ENCODE data around the gene HBZ. TPM values are rescaled to one million over a fixed set of nuclear protein-coding genes. Genes with fewer than 3 reads are reported as not detected.

HBZ gene
- total and polyA plus RNA-seq, 2 of the 13 experiments (the other 11 are each of a cell fraction or from before 2014, with no cell fraction given): 0.21 TPM; not detected in 1

DNA sequence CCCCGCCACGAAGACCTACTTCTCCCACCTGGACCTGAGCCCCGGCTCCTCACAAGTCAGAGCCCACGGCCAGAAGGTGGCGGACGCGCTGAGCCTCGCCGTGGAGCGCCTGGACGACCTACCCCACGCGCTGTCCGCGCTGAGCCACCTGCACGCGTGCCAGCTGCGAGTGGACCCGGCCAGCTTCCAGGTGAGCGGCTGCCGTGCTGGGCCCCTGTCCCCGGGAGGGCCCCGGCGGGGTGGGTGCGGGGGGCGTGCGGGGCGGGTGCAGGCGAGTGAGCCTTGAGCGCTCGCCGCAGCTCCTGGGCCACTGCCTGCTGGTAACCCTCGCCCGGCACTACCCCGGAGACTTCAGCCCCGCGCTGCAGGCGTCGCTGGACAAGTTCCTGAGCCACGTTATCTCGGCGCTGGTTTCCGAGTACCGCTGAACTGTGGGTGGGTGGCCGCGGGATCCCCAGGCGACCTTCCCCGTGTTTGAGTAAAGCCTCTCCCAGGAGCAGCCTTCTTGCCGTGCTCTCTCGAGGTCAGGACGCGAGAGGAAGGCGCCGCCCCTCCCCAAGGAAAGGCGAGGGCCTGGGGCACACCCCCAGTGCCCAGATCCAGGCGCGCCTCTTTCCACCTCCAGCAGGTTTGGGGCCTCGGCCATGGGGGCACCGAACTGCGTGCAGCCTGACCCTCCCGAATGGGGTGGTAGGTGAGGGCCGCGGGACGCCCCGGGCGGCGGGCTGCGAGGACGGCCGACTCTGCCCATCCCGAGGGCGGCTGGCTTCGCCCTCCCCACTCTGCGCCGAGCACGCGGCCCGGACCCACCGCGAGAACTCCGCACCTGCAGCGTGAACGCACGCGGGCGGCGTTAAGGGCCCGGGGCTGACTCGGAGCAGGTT lies 28.5 kb downstream of the HBZ start (continued):
- TF ChIP-seq, protein P1, sequence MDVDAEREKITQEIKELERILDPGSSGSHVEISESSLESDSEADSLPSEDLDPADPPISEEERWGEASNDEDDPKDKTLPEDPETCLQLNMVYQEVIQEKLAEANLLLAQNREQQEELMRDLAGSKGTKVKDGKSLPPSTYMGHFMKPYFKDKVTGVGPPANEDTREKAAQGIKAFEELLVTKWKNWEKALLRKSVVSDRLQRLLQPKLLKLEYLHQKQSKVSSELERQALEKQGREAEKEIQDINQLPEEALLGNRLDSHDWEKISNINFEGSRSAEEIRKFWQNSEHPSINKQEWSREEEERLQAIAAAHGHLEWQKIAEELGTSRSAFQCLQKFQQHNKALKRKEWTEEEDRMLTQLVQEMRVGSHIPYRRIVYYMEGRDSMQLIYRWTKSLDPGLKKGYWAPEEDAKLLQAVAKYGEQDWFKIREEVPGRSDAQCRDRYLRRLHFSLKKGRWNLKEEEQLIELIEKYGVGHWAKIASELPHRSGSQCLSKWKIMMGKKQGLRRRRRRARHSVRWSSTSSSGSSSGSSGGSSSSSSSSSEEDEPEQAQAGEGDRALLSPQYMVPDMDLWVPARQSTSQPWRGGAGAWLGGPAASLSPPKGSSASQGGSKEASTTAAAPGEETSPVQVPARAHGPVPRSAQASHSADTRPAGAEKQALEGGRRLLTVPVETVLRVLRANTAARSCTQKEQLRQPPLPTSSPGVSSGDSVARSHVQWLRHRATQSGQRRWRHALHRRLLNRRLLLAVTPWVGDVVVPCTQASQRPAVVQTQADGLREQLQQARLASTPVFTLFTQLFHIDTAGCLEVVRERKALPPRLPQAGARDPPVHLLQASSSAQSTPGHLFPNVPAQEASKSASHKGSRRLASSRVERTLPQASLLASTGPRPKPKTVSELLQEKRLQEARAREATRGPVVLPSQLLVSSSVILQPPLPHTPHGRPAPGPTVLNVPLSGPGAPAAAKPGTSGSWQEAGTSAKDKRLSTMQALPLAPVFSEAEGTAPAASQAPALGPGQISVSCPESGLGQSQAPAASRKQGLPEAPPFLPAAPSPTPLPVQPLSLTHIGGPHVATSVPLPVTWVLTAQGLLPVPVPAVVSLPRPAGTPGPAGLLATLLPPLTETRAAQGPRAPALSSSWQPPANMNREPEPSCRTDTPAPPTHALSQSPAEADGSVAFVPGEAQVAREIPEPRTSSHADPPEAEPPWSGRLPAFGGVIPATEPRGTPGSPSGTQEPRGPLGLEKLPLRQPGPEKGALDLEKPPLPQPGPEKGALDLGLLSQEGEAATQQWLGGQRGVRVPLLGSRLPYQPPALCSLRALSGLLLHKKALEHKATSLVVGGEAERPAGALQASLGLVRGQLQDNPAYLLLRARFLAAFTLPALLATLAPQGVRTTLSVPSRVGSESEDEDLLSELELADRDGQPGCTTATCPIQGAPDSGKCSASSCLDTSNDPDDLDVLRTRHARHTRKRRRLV (CRISPR knock-in tag; IDR thresholded peaks at IDR 0.05): no peak
- TF ChIP-seq, protein P2, sequence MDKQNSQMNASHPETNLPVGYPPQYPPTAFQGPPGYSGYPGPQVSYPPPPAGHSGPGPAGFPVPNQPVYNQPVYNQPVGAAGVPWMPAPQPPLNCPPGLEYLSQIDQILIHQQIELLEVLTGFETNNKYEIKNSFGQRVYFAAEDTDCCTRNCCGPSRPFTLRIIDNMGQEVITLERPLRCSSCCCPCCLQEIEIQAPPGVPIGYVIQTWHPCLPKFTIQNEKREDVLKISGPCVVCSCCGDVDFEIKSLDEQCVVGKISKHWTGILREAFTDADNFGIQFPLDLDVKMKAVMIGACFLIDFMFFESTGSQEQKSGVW (CRISPR knock-in tag; IDR thresholded peaks at IDR 0.05; ENCODE audit: borderline replicate concordance): peak; percentile 73; the same call in 1 of the 2 replicates
- TF ChIP-seq, protein P3, sequence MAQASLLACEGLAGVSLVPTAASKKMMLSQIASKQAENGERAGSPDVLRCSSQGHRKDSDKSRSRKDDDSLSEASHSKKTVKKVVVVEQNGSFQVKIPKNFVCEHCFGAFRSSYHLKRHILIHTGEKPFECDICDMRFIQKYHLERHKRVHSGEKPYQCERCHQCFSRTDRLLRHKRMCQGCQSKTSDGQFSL (CRISPR knock-in tag; IDR thresholded peaks at IDR 0.05): peak; percentile 93
- TF ChIP-seq ZFYVE20 (CRISPR knock-in tag; IDR thresholded peaks at IDR 0.05; ENCODE audit: borderline replicate concordance, low read depth) (peak; percentile 97), SMARCC2 (IDR thresholded peaks at IDR 0.05) (no peak), ZNF260 (CRISPR knock-in tag; IDR thresholded peaks at IDR 0.05; ENCODE audit: borderline replicate concordance, low read depth) (no peak), ZNF616 (CRISPR knock-in tag; IDR thresholded peaks at IDR 0.05; ENCODE audit: low read depth) (peak; percentile 96), DNMT3B (CRISPR knock-in tag; conservative IDR thresholded peaks at IDR 0.05) (no peak), KAT7 (CRISPR knock-in tag; IDR thresholded peaks at IDR 0.05; ENCODE audit: borderline replicate concordance) (no peak; the same call in 1 of the 2 replicates), NCOR1 (IDR thresholded peaks at IDR 0.05; ENCODE audit: borderline replicate concordance, low read length) (no peak), ISX (CRISPR knock-in tag; conservative IDR thresholded peaks at IDR 0.05) (peak; percentile 90), GATA4 (IDR thresholded peaks at IDR 0.05; ENCODE audit: borderline replicate concordance, low read depth) (no peak), ZNF672 (CRISPR knock-in tag; IDR thresholded peaks at IDR 0.05) (peak; percentile 96), CBX5 (CRISPR knock-in tag; IDR thresholded peaks at IDR 0.05; ENCODE audit: borderline replicate concordance) (peak; percentile 88), BORCS8-MEF2B (CRISPR knock-in tag; IDR thresholded peaks at IDR 0.05) (peak; percentile 99), MAFG (CRISPR knock-in tag; IDR thresholded peaks at IDR 0.05) (no peak)
- TF ChIP-seq, protein P4, sequence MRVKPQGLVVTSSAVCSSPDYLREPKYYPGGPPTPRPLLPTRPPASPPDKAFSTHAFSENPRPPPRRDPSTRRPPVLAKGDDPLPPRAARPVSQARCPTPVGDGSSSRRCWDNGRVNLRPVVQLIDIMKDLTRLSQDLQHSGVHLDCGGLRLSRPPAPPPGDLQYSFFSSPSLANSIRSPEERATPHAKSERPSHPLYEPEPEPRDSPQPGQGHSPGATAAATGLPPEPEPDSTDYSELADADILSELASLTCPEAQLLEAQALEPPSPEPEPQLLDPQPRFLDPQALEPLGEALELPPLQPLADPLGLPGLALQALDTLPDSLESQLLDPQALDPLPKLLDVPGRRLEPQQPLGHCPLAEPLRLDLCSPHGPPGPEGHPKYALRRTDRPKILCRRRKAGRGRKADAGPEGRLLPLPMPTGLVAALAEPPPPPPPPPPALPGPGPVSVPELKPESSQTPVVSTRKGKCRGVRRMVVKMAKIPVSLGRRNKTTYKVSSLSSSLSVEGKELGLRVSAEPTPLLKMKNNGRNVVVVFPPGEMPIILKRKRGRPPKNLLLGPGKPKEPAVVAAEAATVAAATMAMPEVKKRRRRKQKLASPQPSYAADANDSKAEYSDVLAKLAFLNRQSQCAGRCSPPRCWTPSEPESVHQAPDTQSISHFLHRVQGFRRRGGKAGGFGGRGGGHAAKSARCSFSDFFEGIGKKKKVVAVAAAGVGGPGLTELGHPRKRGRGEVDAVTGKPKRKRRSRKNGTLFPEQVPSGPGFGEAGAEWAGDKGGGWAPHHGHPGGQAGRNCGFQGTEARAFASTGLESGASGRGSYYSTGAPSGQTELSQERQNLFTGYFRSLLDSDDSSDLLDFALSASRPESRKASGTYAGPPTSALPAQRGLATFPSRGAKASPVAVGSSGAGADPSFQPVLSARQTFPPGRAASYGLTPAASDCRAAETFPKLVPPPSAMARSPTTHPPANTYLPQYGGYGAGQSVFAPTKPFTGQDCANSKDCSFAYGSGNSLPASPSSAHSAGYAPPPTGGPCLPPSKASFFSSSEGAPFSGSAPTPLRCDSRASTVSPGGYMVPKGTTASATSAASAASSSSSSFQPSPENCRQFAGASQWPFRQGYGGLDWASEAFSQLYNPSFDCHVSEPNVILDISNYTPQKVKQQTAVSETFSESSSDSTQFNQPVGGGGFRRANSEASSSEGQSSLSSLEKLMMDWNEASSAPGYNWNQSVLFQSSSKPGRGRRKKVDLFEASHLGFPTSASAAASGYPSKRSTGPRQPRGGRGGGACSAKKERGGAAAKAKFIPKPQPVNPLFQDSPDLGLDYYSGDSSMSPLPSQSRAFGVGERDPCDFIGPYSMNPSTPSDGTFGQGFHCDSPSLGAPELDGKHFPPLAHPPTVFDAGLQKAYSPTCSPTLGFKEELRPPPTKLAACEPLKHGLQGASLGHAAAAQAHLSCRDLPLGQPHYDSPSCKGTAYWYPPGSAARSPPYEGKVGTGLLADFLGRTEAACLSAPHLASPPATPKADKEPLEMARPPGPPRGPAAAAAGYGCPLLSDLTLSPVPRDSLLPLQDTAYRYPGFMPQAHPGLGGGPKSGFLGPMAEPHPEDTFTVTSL (CRISPR knock-in tag; IDR thresholded peaks at IDR 0.05; ENCODE audit: borderline replicate concordance): peak; percentile 39; the same call in 1 of the 2 replicates
